ENCODE measurements around the gene ZBTB9.

DNA sequence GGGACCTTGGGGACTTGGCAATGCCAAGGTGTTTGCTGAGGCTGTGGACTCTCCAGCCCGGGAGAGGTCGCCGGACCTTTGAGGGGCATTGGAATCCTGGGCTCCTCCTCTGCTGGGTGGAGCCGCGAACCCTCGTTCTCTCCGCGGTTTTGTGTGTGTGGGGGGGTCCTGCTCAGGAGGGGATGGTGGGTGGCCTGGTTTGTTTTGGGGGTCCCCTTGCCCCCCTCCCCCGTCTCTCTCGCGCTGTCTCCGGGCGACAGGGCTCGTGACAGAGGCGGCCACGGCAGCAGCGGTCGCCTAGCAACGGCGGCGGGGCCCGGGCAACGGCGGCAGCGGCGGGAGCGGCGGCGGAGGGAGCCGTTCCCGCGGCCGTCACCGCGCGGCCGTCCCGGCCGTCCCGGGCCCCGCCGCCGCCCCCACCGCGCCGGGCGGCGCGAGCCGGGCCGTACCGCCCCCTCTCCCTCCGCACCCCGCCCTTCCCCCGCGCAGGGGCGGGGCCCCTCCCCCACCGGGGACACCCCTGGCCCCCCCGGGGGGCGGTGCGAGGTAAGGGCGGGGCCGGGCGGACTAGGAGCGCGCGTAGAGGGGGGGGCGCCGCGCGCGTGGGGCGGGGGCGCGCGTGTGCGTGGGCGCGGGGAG, 26.7 kb upstream of the ZBTB9 start:
- TF ChIP-seq, protein P1, sequence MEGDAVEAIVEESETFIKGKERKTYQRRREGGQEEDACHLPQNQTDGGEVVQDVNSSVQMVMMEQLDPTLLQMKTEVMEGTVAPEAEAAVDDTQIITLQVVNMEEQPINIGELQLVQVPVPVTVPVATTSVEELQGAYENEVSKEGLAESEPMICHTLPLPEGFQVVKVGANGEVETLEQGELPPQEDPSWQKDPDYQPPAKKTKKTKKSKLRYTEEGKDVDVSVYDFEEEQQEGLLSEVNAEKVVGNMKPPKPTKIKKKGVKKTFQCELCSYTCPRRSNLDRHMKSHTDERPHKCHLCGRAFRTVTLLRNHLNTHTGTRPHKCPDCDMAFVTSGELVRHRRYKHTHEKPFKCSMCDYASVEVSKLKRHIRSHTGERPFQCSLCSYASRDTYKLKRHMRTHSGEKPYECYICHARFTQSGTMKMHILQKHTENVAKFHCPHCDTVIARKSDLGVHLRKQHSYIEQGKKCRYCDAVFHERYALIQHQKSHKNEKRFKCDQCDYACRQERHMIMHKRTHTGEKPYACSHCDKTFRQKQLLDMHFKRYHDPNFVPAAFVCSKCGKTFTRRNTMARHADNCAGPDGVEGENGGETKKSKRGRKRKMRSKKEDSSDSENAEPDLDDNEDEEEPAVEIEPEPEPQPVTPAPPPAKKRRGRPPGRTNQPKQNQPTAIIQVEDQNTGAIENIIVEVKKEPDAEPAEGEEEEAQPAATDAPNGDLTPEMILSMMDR (conservative IDR thresholded peaks at IDR 0.05), result no peak
- TF ChIP-seq ZFX (IDR thresholded peaks at IDR 0.05), result no peak
